HUES48 (cell line): ENCODE data around the gene AGTPBP1.
"Not testable (repeated sequence)": the region's sequence is repeated elsewhere in the genome, so short reads cannot be mapped to it uniquely, and the experiment has no call there.

Experiments used
- H3K27ac ChIP-seq: one replicate; pipeline ENCODE4 v1.7.0; 2013; ENCODE audit warnings: low read depth, low read length, inconsistent platforms
- H3K27me3 ChIP-seq: 2 replicates; pipeline ENCODE4 v1.6.1; 2013; ENCODE audit warnings: mild to moderate bottlenecking, low read length; ENCODE audit not compliant: control insufficient read depth, insufficient read depth
- H3K36me3 ChIP-seq: 2 replicates; pipeline ENCODE4 v1.6.1; 2013; ENCODE audit warnings: low read length; ENCODE audit not compliant: control insufficient read depth, insufficient read depth
- H3K4me1 ChIP-seq: 2 replicates; pipeline ENCODE4 v1.6.1; 2013; ENCODE audit warnings: mild to moderate bottlenecking, low read length; ENCODE audit not compliant: control insufficient read depth, insufficient read depth
- H3K4me3 ChIP-seq: 2 replicates; pipeline ENCODE4 v1.5.1; 2013; ENCODE audit warnings: mild to moderate bottlenecking, low read depth, low read length
- H3K9ac ChIP-seq: 2 replicates; pipeline ENCODE4 v1.6.1; 2013; ENCODE audit warnings: mild to moderate bottlenecking, low read depth, low read length, moderate library complexity
- H3K9me3 ChIP-seq: 2 replicates; pipeline ENCODE4 v1.6.1; 2013; ENCODE audit warnings: low read length; ENCODE audit not compliant: control insufficient read depth, insufficient read depth

The AGTPBP1 gene

DNA sequence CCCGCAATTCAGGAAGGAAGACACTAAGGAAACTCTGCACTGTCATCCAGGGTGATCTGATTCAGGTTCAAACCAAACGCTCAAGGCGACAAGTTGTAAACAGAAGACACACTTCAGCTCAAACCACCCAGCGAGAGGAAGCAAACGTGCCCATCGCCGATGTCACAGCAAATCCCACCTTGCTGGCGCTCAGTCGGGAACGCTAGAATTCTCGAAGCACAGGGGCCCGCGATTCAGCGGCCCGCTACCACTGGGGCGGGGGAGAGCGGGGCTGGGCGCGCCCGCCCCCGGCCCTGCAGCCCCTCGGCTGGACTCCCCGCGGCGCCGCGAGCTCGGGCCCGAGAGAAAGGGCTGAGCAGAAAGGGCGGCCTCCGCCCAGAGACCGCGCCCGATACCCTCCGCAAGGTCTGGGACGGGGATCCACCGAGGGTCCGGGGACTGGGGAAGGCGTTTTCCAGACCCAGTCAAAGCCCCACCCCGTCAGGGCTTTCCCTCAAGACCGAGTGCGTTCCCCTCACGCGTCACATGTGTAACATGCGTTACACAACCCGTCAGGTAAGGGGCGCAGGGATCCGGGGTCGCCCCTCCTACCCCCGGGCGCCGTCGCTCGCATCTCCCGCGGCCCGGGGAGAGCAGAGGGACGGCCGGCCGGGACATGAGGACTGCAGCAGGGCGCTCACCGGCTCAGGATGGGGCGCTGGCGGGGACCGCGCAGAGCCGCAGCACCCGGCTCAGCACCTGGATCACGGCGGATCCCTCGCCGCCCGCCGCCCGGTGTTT is 469 bp downstream of the AGTPBP1 start:
- Histone ChIP-seq H3K36me3 (no peaks in the 10 kb centered on the region), H3K27me3 (no peaks in the 10 kb centered on the region), H3K4me3 (peak overlapping the region; percentile 77), H3K9ac (peak overlapping the region; percentile 76), H3K27ac (peak overlapping the region; percentile 88), H3K9me3 (no peaks in the 10 kb centered on the region), H3K4me1 (peaks cover 27% of the 10 kb centered on the region)

- H3K27ac ChIP-seq, result peak overlapping the region; percentile 88
- H3K4me3 ChIP-seq, result peak overlapping the region; percentile 77
- no peaks in the 10 kb centered on the region for H3K36me3 ChIP-seq
- H3K9ac ChIP-seq, result peak overlapping the region; percentile 76
- H3K27me3 ChIP-seq, result no peaks in the 10 kb centered on the region
- H3K4me1 ChIP-seq, result peaks cover 27% of the 10 kb centered on the region
- no peaks in the 10 kb centered on the region for H3K9me3 ChIP-seq
Observed at GRCh38 chr9:85740787-85741094, 1.0 kb downstream of the AGTPBP1 start.

DNA sequence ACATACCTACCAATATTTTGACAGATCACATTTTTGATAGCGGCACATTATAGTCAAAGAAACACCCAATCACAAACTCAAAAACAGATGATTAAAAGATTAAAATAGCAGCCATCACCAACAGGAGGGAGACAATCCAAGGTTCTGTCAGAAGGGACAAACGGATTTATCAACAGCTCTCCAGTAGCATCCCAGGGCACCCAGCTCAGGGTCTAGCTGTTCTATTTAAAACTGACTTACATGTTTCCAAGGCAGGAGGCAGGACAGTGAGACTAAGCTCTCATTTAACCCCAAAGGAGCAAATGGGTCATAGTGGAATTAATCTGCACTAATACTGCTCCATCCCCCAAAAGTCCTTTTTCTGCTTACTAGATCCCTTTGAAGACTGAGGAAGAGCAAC is 3.2 kb downstream of the AGTPBP1 start:
- Histone ChIP-seq H3K27ac (no peak overlapping the region), H3K9me3 (no peaks in the 10 kb centered on the region), H3K9ac (no peak overlapping the region), H3K4me3 (no peak overlapping the region), H3K4me1 (peaks cover 21% of the 10 kb centered on the region), H3K27me3 (no peaks in the 10 kb centered on the region), H3K36me3 (no peaks in the 10 kb centered on the region)

GRCh38 chr9:85737671-85738070 is 4.1 kb downstream of the AGTPBP1 start:
- Histone ChIP-seq H3K9ac (no peak overlapping the region), H3K4me1 (peaks cover 13% of the 10 kb centered on the region), H3K9me3 (no peaks in the 10 kb centered on the region), H3K36me3 (no peaks in the 10 kb centered on the region), H3K27ac (no peak overlapping the region), H3K4me3 (no peak overlapping the region), H3K27me3 (no peaks in the 10 kb centered on the region)

DNA sequence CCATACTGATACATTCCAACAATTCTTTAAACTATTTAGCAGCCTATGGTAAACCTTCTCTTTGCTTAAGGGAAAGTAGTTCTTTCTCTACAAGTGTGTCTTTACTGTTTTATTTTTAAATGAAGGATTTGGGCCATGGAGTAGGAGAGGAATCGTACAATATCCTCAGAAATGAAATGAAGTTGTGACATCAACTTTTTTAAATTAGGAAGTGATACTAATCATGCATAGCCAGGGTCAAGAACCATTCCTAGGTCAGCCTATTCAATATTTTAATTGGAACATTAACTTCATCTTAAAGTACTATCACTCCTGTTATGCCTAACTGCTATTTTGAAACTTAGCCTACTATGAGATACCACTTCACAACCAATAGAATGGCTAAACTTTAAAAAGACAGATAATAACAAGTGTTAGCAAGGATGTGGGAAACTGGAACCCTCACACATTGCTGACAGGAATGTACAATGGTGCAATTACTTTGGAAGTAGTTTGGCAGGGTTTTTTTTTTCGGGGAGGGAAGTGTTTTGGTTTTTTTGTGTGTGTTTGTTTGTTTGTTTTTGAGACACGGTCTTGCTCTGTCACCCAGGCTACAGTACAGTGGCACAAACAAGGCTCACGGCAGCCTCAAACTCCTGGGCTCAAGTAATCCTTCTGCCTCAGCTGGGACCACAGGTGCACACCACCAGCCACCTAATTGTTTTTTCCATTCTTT is 10.7 kb downstream of the AGTPBP1 start:
- H3K36me3 ChIP-seq, result no peaks in the 10 kb centered on the region
- no peak overlapping the region for H3K27ac ChIP-seq
- no peaks in the 10 kb centered on the region for H3K27me3 ChIP-seq
- H3K9me3 ChIP-seq, result no peaks in the 10 kb centered on the region
- H3K9ac ChIP-seq, result no peak overlapping the region
- H3K4me1 ChIP-seq, result no peaks in the 10 kb centered on the region
- H3K4me3 ChIP-seq, result no peak overlapping the region

DNA sequence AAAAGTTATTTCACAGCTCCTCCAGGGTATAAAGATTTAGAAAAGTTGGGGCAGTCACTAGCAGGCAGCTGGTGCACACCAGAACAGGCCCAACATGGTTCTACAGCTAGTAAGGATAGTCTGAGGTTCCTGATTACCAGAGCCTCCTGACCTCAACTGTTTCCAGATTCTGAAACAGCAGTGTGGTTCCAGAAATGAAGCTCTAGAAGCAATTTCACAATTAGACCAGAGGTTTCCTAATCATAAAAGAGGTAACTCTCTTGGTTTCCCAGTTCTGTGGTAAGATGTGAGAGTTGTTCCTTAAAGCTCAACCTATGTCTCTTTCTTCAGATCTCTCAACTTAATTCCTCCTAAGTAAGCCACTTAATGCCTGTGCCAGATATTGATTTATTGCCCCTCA is 11.9 kb downstream of the AGTPBP1 start:
- Histone ChIP-seq H3K36me3 (no peaks in the 10 kb centered on the region), H3K9me3 (no peaks in the 10 kb centered on the region), H3K4me3 (no peak overlapping the region), H3K4me1 (no peaks in the 10 kb centered on the region), H3K9ac (no peak overlapping the region), H3K27ac (no peak overlapping the region), H3K27me3 (no peaks in the 10 kb centered on the region)

DNA sequence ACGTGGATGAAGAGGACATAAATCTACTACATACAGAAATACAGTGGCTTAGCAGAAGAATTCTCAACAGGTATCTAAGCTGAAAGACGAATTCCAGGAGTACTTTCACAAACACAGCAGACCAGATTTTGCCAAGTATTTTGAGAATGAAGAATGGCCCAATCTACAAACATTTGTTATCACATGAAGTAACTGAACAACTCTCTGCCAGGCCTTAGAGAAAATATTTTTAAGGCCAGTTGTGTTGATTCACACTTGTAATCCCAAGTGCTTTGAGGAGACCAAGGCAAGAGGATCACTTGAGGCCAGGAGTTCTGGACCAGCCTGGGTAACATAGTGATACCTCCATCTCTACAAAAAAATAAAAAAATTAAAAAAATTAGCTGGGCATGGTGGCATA is 14.3 kb downstream of the AGTPBP1 start:
- no peak overlapping the region for H3K27ac ChIP-seq
- H3K27me3 ChIP-seq, result no peaks in the 10 kb centered on the region

GRCh38 chr9:85726737-85727136 is 15.0 kb downstream of the AGTPBP1 start:
- H3K9ac ChIP-seq, result no peak overlapping the region
- H3K9me3 ChIP-seq, result no peaks in the 10 kb centered on the region
- no peaks in the 10 kb centered on the region for H3K27me3 ChIP-seq
- H3K36me3 ChIP-seq, result no peaks in the 10 kb centered on the region
- no peak overlapping the region for H3K27ac ChIP-seq
- H3K4me3 ChIP-seq, result no peak overlapping the region
- peaks cover 9% of the 10 kb centered on the region for H3K4me1 ChIP-seq

More for the DNA sequence above, 14.3 kb downstream of the AGTPBP1 start:
- no peak overlapping the region for H3K9ac ChIP-seq
- H3K4me1 ChIP-seq, result peaks cover 9% of the 10 kb centered on the region
- no peaks in the 10 kb centered on the region for H3K36me3 ChIP-seq
- no peaks in the 10 kb centered on the region for H3K9me3 ChIP-seq
- H3K4me3 ChIP-seq, result no peak overlapping the region

- Histone ChIP-seq H3K4me1 (peaks cover 9% of the 10 kb centered on the region), H3K9me3 (no peaks in the 10 kb centered on the region), H3K27me3 (no peaks in the 10 kb centered on the region), H3K9ac (no peak overlapping the region; the same call in 1 of the 2 replicates), H3K36me3 (no peaks in the 10 kb centered on the region), H3K27ac (peak overlapping the region; percentile 80), H3K4me3 (no peak overlapping the region)
Observed at GRCh38 chr9:85723215-85723614, 18.5 kb downstream of the AGTPBP1 start.

DNA sequence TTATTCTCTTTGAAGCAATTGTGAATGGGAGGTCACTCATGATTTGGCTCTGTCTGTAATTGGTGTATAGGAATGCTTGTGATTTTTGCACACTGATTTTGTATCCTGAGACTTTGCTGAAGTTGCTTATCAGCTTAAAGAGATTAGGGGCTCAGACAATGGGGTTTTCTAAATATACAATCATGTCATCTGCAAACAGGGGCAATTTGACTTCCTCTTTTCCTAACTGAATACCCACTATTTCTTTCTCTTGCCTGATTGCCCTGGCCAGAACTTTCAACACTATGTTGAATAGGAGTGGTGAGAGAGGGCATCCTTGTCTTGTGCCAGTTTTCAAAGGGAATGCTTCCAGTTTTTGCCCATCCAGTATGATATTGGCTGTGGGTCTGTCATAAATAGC is 22.3 kb downstream of the AGTPBP1 start:
- not testable (repeated sequence) for H3K4me1 ChIP-seq, H3K36me3 ChIP-seq, H3K4me3 ChIP-seq, H3K9me3 ChIP-seq, H3K27me3 ChIP-seq, H3K27ac ChIP-seq, H3K9ac ChIP-seq

- H3K4me3 ChIP-seq, H3K9ac ChIP-seq, H3K27ac ChIP-seq, H3K27me3 ChIP-seq, H3K4me1 ChIP-seq, H3K9me3 ChIP-seq, H3K36me3 ChIP-seq: not testable (repeated sequence)
Observed at GRCh38 chr9:85717818-85718217, 23.9 kb downstream of the AGTPBP1 start.
